AG04450 (cell line): ENCODE measurements around the gene GLP2R. TPM values are rescaled to one million over a fixed set of nuclear protein-coding genes. Genes with fewer than 3 reads are reported as not detected.

ENCODE experiments used
- CTCF ChIA-PET: fragments of 300-600, 350-600 bp; formaldehyde crosslinking; extraction: SDS; loops from one replicate; lab custom pipeline; 2022; ENCODE audit warnings: antibody characterized with exemption, inconsistent platforms; lab: Charles Lee
- POLR2A ChIA-PET: fragments of 350-600 bp; formaldehyde crosslinking; extraction: SDS; loops from one replicate; lab custom pipeline; 2021; ENCODE audit warnings: antibody characterized with exemption, inconsistent platforms; lab: Yijun Ruan, JAX
- DNase-seq: peaks from one replicate; pipeline ENCODE4 v3.0.0-alpha.2; 2011; ENCODE audit warnings: low read depth, low spot score
- H3K27ac ChIP-seq: one replicate; pipeline ENCODE4 v1.5.1; 2012; ENCODE audit warnings: low read depth, low read length, control low read depth
- H3K27me3 ChIP-seq: one replicate; pipeline ENCODE4 v1.6.0; 2012; ENCODE audit warnings: low read length; ENCODE audit not compliant: control insufficient read depth, insufficient read depth
- H3K4me3 ChIP-seq: 2 replicates; pipeline ENCODE4 v1.5.1; 2011; ENCODE audit warnings: mild to moderate bottlenecking, low read depth, low read length, control low read depth
- H3K9me3 ChIP-seq: 2 replicates; pipeline ENCODE4 v1.5.1; 2012; ENCODE audit warnings: low read length; ENCODE audit not compliant: control insufficient read depth, insufficient read depth
- CTCF ChIP-seq: IDR thresholded peaks from 2 replicates; pipeline ENCODE4 v1.5.1; 2011; ENCODE audit warnings: low read depth, low read length, control low read depth, inconsistent platforms
- polyA plus RNA-seq: library from polyadenylated mRNA; depleted of rRNA; stranded (reverse); fragments of >200 nt; gene quantifications from 2 replicates; pipeline ENCODE4 v1.2.3, GENCODE V29; 2011

The GLP2R gene
- polyA plus RNA-seq, 1 experiment = 0.63 TPM

GRCh38 chr17:9811086-9811485, 14.6 kb upstream of the GLP2R start:
- TF ChIP-seq CTCF = no peak
- POLR2A ChIA-PET = no interaction called here
- H3K9me3 ChIP-seq = peaks cover 43% of the 10 kb centered on the region
- CTCF ChIA-PET = no interaction called here
- no peak overlapping the region for H3K4me3 ChIP-seq
- H3K27ac ChIP-seq = no peak overlapping the region
- no peak for DNase-seq
- no peaks in the 10 kb centered on the region for H3K27me3 ChIP-seq

- no peaks in the 10 kb centered on the region for H3K27me3 ChIP-seq
- no peak for DNase-seq
- ChIA-PET POLR2A (no interaction called here), CTCF (no interaction called here)
- TF ChIP-seq CTCF = no peak
- H3K4me3 ChIP-seq = no peak overlapping the region
- H3K9me3 ChIP-seq = peaks cover 45% of the 10 kb centered on the region
- H3K27ac ChIP-seq = no peak overlapping the region
Observed at GRCh38 chr17:9811537-9811936, 14.2 kb upstream of the GLP2R start.

- TF ChIP-seq CTCF = no peak
- CTCF ChIA-PET = no interaction called here
Observed at GRCh38 chr17:9813166-9813565, 12.6 kb upstream of the GLP2R start.

GRCh38 chr17:9814337-9814945, 11.3 kb upstream of the GLP2R start:
- no peak overlapping the region for H3K4me3 ChIP-seq
- no peak overlapping the region for H3K27ac ChIP-seq
- ChIA-PET CTCF (no interaction called here), POLR2A (no interaction called here)
- no peaks in the 10 kb centered on the region for H3K27me3 ChIP-seq
- H3K9me3 ChIP-seq = peaks cover 45% of the 10 kb centered on the region
- no peak for TF ChIP-seq CTCF
- no peak for DNase-seq

More at GRCh38 chr17:9813166-9813565, 12.6 kb upstream of the GLP2R start:
- Histone ChIP-seq H3K4me3 (no peak overlapping the region), H3K27me3 (no peaks in the 10 kb centered on the region), H3K27ac (no peak overlapping the region), H3K9me3 (peaks cover 52% of the 10 kb centered on the region)
- DNase-seq = no peak
- POLR2A ChIA-PET = no interaction called here

GRCh38 chr17:9816472-9816871, 9.3 kb upstream of the GLP2R start:
- H3K27ac ChIP-seq = no peak overlapping the region
- H3K9me3 ChIP-seq = peaks cover 41% of the 10 kb centered on the region
- ChIA-PET POLR2A (no interaction called here), CTCF (no interaction called here)
- H3K27me3 ChIP-seq = no peaks in the 10 kb centered on the region
- DNase-seq = no peak
- TF ChIP-seq CTCF = no peak
- no peak overlapping the region for H3K4me3 ChIP-seq
